Testis (tissue), 2 donors: ENCODE data around the gene ST6GAL1.
"Not testable (repeated sequence)": the region's sequence is repeated elsewhere in the genome, so short reads cannot be mapped to it uniquely, and the experiment has no call there.

ENCODE experiments used
- POLR2A ChIP-seq: fragments of 450-650 bp; IDR thresholded peaks from one replicate; pipeline ENCODE4 v1.6.1; 2017; ENCODE audit warnings: antibody characterized with exemption, mild to moderate bottlenecking, moderate library complexity
- TF ChIP-seq, protein P1 (sequence below), 3 experiments: fragments of 450-650 bp in 2 of 3; fragments of 200-600 bp in 1 of 3; sonication (generic) in 1 of 3; IDR thresholded peaks; one replicate each; pipeline ENCODE4 v1.5.1; 2016 to 2019; ENCODE audit warnings: antibody characterized with exemption in 3 of 3, mild to moderate bottlenecking in 2 of 3, moderate library complexity in 1 of 3

DNA sequence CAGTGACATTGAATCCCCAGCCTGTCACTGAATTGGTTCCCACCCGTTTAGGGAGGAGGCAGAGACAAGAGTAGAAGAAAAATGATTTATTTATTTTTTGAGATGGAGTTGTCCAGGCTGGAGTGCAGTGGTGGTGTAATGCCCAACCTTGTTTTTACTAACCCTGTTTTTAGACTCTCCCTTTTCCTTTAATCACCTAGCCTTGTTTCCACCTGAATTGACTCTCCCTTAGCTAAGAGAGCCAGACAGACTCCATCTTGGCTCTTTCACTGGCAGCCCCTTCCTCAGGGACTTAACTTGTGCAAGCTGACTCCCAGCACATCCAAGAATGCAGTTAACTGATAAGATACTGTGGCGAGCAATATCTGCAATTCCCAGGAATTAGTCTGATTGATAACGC, 80.1 kb downstream of the ST6GAL1 start:
- TF ChIP-seq, protein P1, sequence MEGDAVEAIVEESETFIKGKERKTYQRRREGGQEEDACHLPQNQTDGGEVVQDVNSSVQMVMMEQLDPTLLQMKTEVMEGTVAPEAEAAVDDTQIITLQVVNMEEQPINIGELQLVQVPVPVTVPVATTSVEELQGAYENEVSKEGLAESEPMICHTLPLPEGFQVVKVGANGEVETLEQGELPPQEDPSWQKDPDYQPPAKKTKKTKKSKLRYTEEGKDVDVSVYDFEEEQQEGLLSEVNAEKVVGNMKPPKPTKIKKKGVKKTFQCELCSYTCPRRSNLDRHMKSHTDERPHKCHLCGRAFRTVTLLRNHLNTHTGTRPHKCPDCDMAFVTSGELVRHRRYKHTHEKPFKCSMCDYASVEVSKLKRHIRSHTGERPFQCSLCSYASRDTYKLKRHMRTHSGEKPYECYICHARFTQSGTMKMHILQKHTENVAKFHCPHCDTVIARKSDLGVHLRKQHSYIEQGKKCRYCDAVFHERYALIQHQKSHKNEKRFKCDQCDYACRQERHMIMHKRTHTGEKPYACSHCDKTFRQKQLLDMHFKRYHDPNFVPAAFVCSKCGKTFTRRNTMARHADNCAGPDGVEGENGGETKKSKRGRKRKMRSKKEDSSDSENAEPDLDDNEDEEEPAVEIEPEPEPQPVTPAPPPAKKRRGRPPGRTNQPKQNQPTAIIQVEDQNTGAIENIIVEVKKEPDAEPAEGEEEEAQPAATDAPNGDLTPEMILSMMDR (IDR thresholded peaks at IDR 0.05) = not testable (repeated sequence)
- TF ChIP-seq POLR2A = not testable (repeated sequence)
